GM23338 (cell line): ENCODE measurements around the gene C16orf86. TPM values are rescaled to one million over a fixed set of nuclear protein-coding genes. Genes with fewer than 3 reads are reported as not detected.
"Not testable (repeated sequence)": the region's sequence is repeated elsewhere in the genome, so short reads cannot be mapped to it uniquely, and the experiment has no call there.

Source experiments
- ATAC-seq: fragments of 200-7000 bp; cut with Tn5 transposase; 3 replicates; pipeline ENCODE4 v1.9.1; 2020
- DNase-seq: peaks from one replicate; pipeline ENCODE4 v3.0.0-alpha.2; 2015; ENCODE audit warnings: low spot score
- H2AFZ ChIP-seq: fragments of 200-600 bp; sonication (generic); 2 replicates; pipeline ENCODE4 v1.8.0; 2016; ENCODE audit warnings: antibody characterized with exemption, mild to moderate bottlenecking, moderate library complexity
- H3F3A ChIP-seq: fragments of 200-600 bp; sonication (generic); replicated peaks from 2 replicates; pipeline ENCODE4 v1.8.0; 2017; ENCODE audit warnings: antibody characterized with exemption, mixed run types, low read depth
- H3K27ac ChIP-seq: fragments of 200-600 bp; sonication (generic); 2 replicates; pipeline ENCODE4 v1.6.1; 2016; ENCODE audit warnings: low read depth
- H3K27me3 ChIP-seq: fragments of 200-600 bp; sonication (generic); 2 replicates; pipeline ENCODE4 v1.8.0; 2016; ENCODE audit warnings: mild to moderate bottlenecking, mixed run types, moderate library complexity; ENCODE audit not compliant: insufficient read depth
- H3K36me3 ChIP-seq: fragments of 200-600 bp; sonication (generic); 2 replicates; pipeline ENCODE4 v1.8.0; 2016; ENCODE audit warnings: mild to moderate bottlenecking; ENCODE audit not compliant: insufficient read depth
- H3K4me1 ChIP-seq: fragments of 200-600 bp; sonication (generic); 2 replicates; pipeline ENCODE4 v1.8.0; 2016; ENCODE audit warnings: mild to moderate bottlenecking, moderate library complexity; ENCODE audit not compliant: insufficient read depth
- H3K4me2 ChIP-seq: fragments of 200-600 bp; sonication (generic); 2 replicates; pipeline ENCODE4 v1.7.1; 2017; ENCODE audit warnings: mixed run types
- H3K4me3 ChIP-seq: fragments of 200-600 bp; sonication (generic); 2 replicates; pipeline ENCODE4 v1.6.1; 2016; ENCODE audit warnings: mixed run types
- H3K79me2 ChIP-seq: fragments of 200-600 bp; sonication (generic); replicated peaks from 2 replicates; pipeline ENCODE4 v1.8.0; 2017; ENCODE audit warnings: mild to moderate bottlenecking; ENCODE audit not compliant: insufficient read depth
- H3K9me2 ChIP-seq: fragments of 200-600 bp; sonication (generic); 2 replicates; pipeline ENCODE4 v1.8.0; 2017; ENCODE audit not compliant: insufficient read depth
- H4K20me1 ChIP-seq: fragments of 200-600 bp; sonication (generic); replicated peaks from 2 replicates; pipeline ENCODE4 v1.8.0; 2017; ENCODE audit warnings: mild to moderate bottlenecking; ENCODE audit not compliant: insufficient read depth
- H3K27ac Mint-ChIP-seq: 2 replicates; pipeline ENCODE4 v1.8.0; 2020; ENCODE audit warnings: inconsistent platforms, mild to moderate bottlenecking, moderate library complexity, mixed read lengths
- H3K27me3 Mint-ChIP-seq: 3 replicates; pipeline ENCODE4 v1.8.0; 2022; ENCODE audit warnings: low read depth, mild to moderate bottlenecking, moderate library complexity, mixed read lengths, inconsistent platforms; ENCODE audit not compliant: insufficient read depth, poor library complexity
- H3K36me3 Mint-ChIP-seq: 3 replicates; pipeline ENCODE4 v1.8.0; 2021; ENCODE audit warnings: low read depth, mild to moderate bottlenecking, inconsistent platforms, moderate library complexity, mixed read lengths
- H3K4me1 Mint-ChIP-seq: 3 replicates; pipeline ENCODE4 v1.8.0; 2020; ENCODE audit warnings: mild to moderate bottlenecking, inconsistent platforms, mixed read lengths
- H3K4me3 Mint-ChIP-seq: 3 replicates; pipeline ENCODE4 v1.8.0; 2021; ENCODE audit warnings: moderate library complexity, mild to moderate bottlenecking, inconsistent platforms, mixed read lengths
- H3K9me3 Mint-ChIP-seq: 3 replicates; pipeline ENCODE4 v1.8.0; 2020; ENCODE audit warnings: moderate library complexity, mild to moderate bottlenecking, inconsistent platforms, mixed read lengths
- POLR2AphosphoS5 ChIP-seq: IDR thresholded peaks from 2 replicates; pipeline ENCODE4 v1.6.1; 2016; ENCODE audit warnings: antibody characterized with exemption, low read depth
- STAT1 ChIP-seq: IDR thresholded peaks from one replicate; pipeline ENCODE4 v1.6.1; 2016; ENCODE audit warnings: antibody characterized with exemption; ENCODE audit not compliant: unreplicated experiment
- ZNF114 ChIP-seq: fragments of 250-450 bp; sonication (Bioruptor Pico); IDR thresholded peaks from 2 replicates; pipeline ENCODE4 v1.5.0; 2020; ENCODE audit warnings: mild to moderate bottlenecking, moderate library complexity
- polyA plus RNA-seq: library from polyadenylated mRNA; unstranded; fragments of >200 nt; fragmentation: Nextera tagmentation; extraction: Ambion mirVana; gene quantifications from 2 replicates; pipeline ENCODE4 v1.2.1, GENCODE V29; 2016
- total RNA-seq: library from RNA; depleted of rRNA; stranded (reverse); fragments of >200 nt; shearing (Covaris generic); gene quantifications from 2 replicates; pipeline ENCODE4 v1.2.3, GENCODE V29; 2014
- TF ChIP-seq, protein P1 (sequence below): IDR thresholded peaks from one replicate; pipeline ENCODE4 v1.6.1; 2018; ENCODE audit warnings: antibody characterized with exemption; ENCODE audit not compliant: unreplicated experiment
- TF ChIP-seq, protein P2 (sequence below): fragments of 250-450 bp; sonication (Bioruptor Pico); IDR thresholded peaks from 2 replicates; pipeline ENCODE4 v1.5.0; 2020; ENCODE audit warnings: mild to moderate bottlenecking, moderate library complexity

Gene C16orf86
- total and polyA plus RNA-seq, 2 experiments from 2014 or later = 0.87 to 1.1 TPM

DNA sequence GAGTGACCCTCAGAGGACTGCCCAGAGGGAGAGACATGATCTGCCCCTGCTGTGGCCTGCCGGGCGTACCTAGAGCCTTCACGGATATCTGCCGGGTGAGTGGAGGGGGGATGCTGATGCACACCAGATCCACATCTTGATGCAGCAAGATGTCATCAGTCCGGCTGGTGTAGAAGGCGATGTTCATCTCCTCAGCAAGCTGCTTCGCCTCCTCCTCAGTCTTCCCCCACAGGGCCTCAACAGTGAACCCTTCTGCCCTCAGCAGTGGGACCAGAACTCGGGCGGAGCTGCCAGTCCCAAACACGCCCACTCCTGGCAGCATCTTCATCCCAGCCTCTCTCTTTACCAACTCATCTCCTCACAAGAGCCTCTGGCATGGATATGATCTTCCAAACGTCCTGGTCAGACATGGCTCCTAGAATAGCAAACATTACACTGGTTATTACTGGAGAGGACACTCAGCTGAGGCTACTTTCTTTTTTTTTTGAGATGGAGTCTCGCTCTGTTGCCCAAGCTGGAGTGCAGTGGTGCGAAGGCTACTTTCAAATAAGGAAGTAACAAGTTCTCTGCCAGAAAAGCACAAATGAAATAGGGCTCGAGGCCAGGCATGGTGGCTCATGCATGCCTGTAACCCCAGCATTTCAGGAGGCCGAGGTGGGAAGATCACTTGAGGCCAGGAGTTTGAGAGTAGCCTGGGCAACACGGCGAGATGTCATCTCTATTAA is 18.9 kb downstream of the C16orf86 start:
- Mint-ChIP-seq H3K9me3 (no peaks in the 10 kb centered on the region), H3K27ac (no peak overlapping the region), H3K4me1 (no peaks in the 10 kb centered on the region), H3K4me3 (no peak overlapping the region), H3K27me3 (no peaks in the 10 kb centered on the region), H3K36me3 (peaks cover 16% of the 10 kb centered on the region; the same call in 2 of the 3 replicates)
- Histone ChIP-seq H3K4me2 (no peak overlapping the region), H2AFZ (no peak overlapping the region), H3K27me3 (no peaks in the 10 kb centered on the region), H3K9me2 (no peaks in the 10 kb centered on the region), H3K27ac (no peak overlapping the region), H3F3A (no peaks in the 10 kb centered on the region), H4K20me1 (peaks cover 21% of the 10 kb centered on the region), H3K79me2 (peaks cover 9% of the 10 kb centered on the region; the same call in 1 of the 2 replicates), H3K4me3 (no peak overlapping the region), H3K4me1 (no peaks in the 10 kb centered on the region), H3K36me3 (no peaks in the 10 kb centered on the region; the same call in 1 of the 2 replicates)
- TF ChIP-seq, protein P1, sequence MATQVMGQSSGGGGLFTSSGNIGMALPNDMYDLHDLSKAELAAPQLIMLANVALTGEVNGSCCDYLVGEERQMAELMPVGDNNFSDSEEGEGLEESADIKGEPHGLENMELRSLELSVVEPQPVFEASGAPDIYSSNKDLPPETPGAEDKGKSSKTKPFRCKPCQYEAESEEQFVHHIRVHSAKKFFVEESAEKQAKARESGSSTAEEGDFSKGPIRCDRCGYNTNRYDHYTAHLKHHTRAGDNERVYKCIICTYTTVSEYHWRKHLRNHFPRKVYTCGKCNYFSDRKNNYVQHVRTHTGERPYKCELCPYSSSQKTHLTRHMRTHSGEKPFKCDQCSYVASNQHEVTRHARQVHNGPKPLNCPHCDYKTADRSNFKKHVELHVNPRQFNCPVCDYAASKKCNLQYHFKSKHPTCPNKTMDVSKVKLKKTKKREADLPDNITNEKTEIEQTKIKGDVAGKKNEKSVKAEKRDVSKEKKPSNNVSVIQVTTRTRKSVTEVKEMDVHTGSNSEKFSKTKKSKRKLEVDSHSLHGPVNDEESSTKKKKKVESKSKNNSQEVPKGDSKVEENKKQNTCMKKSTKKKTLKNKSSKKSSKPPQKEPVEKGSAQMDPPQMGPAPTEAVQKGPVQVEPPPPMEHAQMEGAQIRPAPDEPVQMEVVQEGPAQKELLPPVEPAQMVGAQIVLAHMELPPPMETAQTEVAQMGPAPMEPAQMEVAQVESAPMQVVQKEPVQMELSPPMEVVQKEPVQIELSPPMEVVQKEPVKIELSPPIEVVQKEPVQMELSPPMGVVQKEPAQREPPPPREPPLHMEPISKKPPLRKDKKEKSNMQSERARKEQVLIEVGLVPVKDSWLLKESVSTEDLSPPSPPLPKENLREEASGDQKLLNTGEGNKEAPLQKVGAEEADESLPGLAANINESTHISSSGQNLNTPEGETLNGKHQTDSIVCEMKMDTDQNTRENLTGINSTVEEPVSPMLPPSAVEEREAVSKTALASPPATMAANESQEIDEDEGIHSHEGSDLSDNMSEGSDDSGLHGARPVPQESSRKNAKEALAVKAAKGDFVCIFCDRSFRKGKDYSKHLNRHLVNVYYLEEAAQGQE = no peak
- TF ChIP-seq STAT1 = no peak
- TF ChIP-seq, protein P2, sequence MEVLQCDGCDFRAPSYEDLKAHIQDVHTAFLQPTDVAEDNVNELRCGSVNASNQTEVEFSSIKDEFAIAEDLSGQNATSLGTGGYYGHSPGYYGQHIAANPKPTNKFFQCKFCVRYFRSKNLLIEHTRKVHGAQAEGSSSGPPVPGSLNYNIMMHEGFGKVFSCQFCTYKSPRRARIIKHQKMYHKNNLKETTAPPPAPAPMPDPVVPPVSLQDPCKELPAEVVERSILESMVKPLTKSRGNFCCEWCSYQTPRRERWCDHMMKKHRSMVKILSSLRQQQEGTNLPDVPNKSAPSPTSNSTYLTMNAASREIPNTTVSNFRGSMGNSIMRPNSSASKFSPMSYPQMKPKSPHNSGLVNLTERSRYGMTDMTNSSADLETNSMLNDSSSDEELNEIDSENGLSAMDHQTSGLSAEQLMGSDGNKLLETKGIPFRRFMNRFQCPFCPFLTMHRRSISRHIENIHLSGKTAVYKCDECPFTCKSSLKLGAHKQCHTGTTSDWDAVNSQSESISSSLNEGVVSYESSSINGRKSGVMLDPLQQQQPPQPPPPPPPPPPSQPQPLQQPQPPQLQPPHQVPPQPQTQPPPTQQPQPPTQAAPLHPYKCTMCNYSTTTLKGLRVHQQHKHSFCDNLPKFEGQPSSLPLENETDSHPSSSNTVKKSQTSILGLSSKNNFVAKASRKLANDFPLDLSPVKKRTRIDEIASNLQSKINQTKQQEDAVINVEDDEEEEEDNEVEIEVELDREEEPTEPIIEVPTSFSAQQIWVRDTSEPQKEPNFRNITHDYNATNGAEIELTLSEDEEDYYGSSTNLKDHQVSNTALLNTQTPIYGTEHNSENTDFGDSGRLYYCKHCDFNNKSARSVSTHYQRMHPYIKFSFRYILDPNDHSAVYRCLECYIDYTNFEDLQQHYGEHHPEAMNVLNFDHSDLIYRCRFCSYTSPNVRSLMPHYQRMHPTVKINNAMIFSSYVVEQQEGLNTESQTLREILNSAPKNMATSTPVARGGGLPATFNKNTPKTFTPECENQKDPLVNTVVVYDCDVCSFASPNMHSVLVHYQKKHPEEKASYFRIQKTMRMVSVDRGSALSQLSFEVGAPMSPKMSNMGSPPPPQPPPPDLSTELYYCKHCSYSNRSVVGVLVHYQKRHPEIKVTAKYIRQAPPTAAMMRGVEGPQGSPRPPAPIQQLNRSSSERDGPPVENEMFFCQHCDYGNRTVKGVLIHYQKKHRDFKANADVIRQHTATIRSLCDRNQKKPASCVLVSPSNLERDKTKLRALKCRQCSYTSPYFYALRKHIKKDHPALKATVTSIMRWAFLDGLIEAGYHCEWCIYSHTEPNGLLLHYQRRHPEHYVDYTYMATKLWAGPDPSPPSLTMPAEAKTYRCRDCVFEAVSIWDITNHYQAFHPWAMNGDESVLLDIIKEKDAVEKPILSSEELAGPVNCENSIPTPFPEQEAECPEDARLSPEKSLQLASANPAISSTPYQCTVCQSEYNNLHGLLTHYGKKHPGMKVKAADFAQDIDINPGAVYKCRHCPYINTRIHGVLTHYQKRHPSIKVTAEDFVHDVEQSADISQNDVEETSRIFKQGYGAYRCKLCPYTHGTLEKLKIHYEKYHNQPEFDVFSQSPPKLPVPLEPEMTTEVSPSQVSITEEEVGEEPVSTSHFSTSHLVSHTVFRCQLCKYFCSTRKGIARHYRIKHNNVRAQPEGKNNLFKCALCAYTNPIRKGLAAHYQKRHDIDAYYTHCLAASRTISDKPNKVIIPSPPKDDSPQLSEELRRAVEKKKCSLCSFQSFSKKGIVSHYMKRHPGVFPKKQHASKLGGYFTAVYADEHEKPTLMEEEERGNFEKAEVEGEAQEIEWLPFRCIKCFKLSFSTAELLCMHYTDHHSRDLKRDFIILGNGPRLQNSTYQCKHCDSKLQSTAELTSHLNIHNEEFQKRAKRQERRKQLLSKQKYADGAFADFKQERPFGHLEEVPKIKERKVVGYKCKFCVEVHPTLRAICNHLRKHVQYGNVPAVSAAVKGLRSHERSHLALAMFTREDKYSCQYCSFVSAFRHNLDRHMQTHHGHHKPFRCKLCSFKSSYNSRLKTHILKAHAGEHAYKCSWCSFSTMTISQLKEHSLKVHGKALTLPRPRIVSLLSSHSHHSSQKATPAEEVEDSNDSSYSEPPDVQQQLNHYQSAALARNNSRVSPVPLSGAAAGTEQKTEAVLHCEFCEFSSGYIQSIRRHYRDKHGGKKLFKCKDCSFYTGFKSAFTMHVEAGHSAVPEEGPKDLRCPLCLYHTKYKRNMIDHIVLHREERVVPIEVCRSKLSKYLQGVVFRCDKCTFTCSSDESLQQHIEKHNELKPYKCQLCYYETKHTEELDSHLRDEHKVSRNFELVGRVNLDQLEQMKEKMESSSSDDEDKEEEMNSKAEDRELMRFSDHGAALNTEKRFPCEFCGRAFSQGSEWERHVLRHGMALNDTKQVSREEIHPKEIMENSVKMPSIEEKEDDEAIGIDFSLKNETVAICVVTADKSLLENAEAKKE (CRISPR knock-in tag) = no peak
- no peak for TF ChIP-seq POLR2AphosphoS5
- TF ChIP-seq ZNF114 = no peak
- DNase-seq = no peak
- no peak for ATAC-seq

DNA sequence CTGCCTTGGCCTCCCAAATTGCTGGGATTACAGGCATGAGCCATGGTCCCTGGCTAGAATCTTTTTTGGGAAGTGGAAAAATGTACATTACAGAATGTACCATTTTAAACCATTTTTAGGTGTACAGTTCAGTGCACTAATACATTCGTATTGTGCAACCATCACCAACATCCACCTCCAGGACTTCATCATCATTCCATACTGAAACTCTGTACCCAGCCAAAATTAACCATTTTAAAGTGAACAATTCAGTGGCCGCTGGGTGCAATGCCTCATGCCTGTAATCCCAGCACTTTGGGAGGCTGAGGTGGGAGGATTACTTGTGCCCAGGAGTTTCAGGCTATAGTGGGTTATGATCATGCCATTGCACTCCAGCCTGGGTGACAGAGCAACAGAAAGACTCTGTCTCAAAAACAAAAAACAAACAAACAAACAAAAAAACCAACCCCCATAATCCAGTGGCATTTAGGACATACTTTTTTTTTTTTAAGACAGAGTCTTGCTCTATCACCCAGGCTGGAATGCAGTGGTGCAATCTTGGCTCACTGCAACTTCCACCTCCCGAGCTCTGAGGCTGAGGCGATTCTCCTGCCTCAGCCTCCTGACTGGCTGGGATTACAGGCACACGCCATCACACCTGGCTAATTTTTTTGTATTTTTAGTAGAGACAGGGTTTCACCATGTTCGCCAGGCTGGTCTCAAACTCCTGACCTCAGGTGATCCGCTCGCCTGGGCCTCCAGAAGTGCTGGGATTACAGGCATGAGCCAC is 27.1 kb downstream of the C16orf86 start:
- not testable (repeated sequence) for H3K27ac ChIP-seq, H3K4me3 Mint-ChIP-seq, H3K27me3 ChIP-seq, H3K27me3 Mint-ChIP-seq, H3K4me3 ChIP-seq, H3F3A ChIP-seq, H3K36me3 ChIP-seq, H3K9me3 Mint-ChIP-seq, H3K9me2 ChIP-seq, H2AFZ ChIP-seq, H3K36me3 Mint-ChIP-seq, H3K4me2 ChIP-seq, ATAC-seq, H3K27ac Mint-ChIP-seq, H3K4me1 Mint-ChIP-seq, DNase-seq, H3K4me1 ChIP-seq
- H3K79me2 ChIP-seq = peaks cover 18% of the 10 kb centered on the region
- H4K20me1 ChIP-seq = peaks cover 10% of the 10 kb centered on the region
